Adipocyte (in vitro differentiated cells): ENCODE data around the gene CD101.

ENCODE experiments used
- DNase-seq: peaks from one replicate; pipeline ENCODE4 v3.0.0-alpha.2; 2015; ENCODE audit warnings: low read depth
- H3K27me3 ChIP-seq: replicated peaks from 2 replicates; pipeline ENCODE4 v1.7.0; 2013; ENCODE audit warnings: mild to moderate bottlenecking, low read length, moderate library complexity; ENCODE audit not compliant: control insufficient read depth, insufficient read depth
- H3K36me3 ChIP-seq: 2 replicates; pipeline ENCODE4 v1.7.0; 2013; ENCODE audit warnings: low read length, mild to moderate bottlenecking, moderate library complexity; ENCODE audit not compliant: control insufficient read depth, insufficient read depth, severe bottlenecking
- H3K4me1 ChIP-seq: 2 replicates; pipeline ENCODE4 v1.7.0; 2013; ENCODE audit warnings: mild to moderate bottlenecking, low read length, moderate library complexity; ENCODE audit not compliant: control insufficient read depth, insufficient read depth
- H3K4me3 ChIP-seq: 2 replicates; pipeline ENCODE4 v1.7.0; 2013; ENCODE audit warnings: mild to moderate bottlenecking, low read length, moderate library complexity
- H3K9ac ChIP-seq: 2 replicates; pipeline ENCODE4 v1.7.0; 2013; ENCODE audit warnings: mild to moderate bottlenecking, low read length, moderate library complexity
- H3K9me3 ChIP-seq: 2 replicates; pipeline ENCODE4 v1.7.0; 2013; ENCODE audit warnings: mild to moderate bottlenecking, low read length, moderate library complexity; ENCODE audit not compliant: control insufficient read depth

CD101 gene

DNA sequence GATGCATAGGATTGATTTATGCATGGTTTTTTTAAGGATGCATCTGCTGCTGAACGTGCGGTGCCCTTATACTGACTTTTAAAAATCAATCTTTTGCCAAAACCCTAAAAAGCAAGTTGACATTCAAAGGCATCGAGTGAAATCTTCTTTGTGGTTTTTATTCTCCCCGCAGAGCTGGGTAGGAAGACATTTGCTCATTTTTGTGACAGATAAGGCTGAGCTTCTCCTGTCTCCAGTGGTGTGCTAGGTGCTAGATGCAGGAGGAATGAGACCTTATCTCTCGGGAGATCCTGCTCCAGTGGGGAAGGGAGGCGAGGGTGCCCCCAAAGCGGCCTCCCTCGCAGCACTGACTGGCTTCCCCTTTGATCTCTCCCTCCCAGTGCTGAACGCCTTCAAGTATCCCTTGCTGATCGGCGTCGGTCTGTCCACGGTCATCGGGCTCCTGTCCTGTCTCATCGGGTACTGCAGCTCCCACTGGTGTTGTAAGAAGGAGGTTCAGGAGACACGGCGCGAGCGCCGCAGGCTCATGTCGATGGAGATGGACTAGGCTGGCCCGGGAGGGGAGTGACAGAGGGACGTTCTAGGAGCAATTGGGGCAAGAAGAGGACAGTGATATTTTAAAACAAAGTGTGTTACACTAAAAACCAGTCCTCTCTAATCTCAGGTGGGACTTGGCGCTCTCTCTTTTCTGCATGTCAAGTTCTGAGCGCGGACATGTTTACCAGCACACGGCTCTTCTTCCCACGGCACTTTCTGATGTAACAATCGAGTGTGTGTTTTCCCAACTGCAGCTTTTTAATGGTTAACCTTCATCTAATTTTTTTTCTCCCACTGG, 14.9 kb upstream of the CD101 start:
- H3K36me3 ChIP-seq: no peaks in the 10 kb centered on the region
- H3K27me3 ChIP-seq: no peaks in the 10 kb centered on the region
- DNase-seq: no peak
- no peak overlapping the region for H3K9ac ChIP-seq
- H3K9me3 ChIP-seq: no peaks in the 10 kb centered on the region
- H3K4me3 ChIP-seq: no peak overlapping the region
- H3K4me1 ChIP-seq: peaks cover 44% of the 10 kb centered on the region

DNA sequence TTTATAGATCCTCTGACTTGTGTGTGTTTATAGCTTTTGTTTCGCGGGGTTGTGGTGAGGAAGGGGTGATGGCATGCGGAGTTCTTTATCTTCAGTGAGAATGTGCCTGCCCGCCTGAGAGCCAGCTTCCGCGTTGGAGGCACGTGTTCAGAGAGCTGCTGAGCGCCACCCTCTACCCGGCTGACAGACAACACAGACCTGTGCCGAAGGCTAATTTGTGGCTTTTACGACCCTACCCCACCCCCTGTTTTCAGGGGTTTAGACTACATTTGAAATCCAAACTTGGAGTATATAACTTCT, 14.4 kb upstream of the CD101 start:
- H3K4me1 ChIP-seq: peaks cover 44% of the 10 kb centered on the region
- no peak overlapping the region for H3K9ac ChIP-seq
- no peaks in the 10 kb centered on the region for H3K9me3 ChIP-seq
- no peak overlapping the region for H3K4me3 ChIP-seq
- no peaks in the 10 kb centered on the region for H3K36me3 ChIP-seq
- no peak for DNase-seq
- H3K27me3 ChIP-seq: no peaks in the 10 kb centered on the region

DNA sequence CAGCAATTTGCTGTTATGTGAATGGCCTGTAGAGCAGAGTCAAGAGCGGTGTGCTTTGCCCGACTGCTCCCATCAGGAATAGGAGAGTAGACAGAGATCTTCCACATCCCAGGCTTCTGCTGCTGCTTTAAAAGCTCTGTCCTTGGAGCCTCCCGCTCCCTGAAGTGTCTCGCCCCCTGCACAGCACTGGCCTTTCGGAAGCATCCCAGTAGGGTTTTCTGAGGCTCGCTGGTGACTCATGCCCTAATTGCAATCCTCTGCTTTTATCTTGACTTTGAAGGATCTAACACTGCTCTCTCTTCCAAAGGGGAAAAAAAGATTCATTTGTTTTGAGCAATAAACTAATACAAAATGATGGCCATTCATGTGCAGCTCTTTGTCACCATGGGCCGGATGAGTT, 13.3 kb upstream of the CD101 start:
- Histone ChIP-seq H3K36me3 (no peaks in the 10 kb centered on the region), H3K9ac (no peak overlapping the region), H3K4me3 (no peak overlapping the region), H3K27me3 (no peaks in the 10 kb centered on the region), H3K9me3 (no peaks in the 10 kb centered on the region), H3K4me1 (peaks cover 41% of the 10 kb centered on the region)
- DNase-seq: no peak

DNA sequence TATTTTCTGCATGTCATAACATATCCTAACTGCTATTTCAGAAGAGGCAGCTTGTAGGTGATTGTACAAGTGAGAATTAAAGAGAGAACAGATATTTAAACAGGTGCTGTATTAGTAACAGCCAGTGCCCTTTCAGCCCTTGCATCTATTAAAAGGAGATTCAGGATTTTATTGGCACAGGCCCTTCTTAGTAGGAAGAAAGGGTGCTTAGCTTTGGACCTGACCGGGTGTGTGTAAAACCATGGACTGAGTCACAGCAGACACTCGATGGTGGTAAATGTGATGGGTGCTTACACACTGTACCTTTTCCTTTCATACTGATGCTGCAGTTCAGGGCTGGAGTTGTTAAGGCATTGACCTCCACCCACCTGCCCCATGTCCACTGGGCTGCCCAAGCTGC, 12.7 kb upstream of the CD101 start:
- Histone ChIP-seq H3K9ac (no peak overlapping the region), H3K27me3 (no peaks in the 10 kb centered on the region), H3K4me3 (no peak overlapping the region), H3K9me3 (no peaks in the 10 kb centered on the region), H3K4me1 (peaks cover 36% of the 10 kb centered on the region), H3K36me3 (no peaks in the 10 kb centered on the region)
- no peak for DNase-seq

DNA sequence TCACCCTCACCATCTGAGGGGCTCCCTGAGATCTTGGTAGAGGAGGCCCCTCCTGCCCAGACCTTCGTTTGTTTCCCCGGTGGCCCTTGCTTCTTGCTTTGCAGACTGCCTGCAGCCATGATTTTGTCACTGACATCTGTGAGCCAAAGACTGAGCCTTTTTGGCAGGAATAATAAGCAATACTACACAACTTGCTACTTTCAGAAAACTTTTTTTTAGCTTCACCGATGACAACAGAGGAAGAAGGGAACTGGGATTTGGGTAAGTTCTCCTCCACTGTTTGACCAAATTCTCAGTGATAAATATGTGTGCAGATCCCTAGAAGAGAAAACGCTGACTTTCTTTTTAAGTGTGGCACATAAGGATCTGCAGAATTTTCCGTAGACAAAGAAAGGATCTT, 11.7 kb upstream of the CD101 start:
- no peaks in the 10 kb centered on the region for H3K36me3 ChIP-seq
- no peaks in the 10 kb centered on the region for H3K9me3 ChIP-seq
- H3K27me3 ChIP-seq: no peaks in the 10 kb centered on the region
- H3K4me1 ChIP-seq: peaks cover 35% of the 10 kb centered on the region
- H3K4me3 ChIP-seq: no peak overlapping the region
- H3K9ac ChIP-seq: peak overlapping the region; percentile 32
- no peak for DNase-seq

DNA sequence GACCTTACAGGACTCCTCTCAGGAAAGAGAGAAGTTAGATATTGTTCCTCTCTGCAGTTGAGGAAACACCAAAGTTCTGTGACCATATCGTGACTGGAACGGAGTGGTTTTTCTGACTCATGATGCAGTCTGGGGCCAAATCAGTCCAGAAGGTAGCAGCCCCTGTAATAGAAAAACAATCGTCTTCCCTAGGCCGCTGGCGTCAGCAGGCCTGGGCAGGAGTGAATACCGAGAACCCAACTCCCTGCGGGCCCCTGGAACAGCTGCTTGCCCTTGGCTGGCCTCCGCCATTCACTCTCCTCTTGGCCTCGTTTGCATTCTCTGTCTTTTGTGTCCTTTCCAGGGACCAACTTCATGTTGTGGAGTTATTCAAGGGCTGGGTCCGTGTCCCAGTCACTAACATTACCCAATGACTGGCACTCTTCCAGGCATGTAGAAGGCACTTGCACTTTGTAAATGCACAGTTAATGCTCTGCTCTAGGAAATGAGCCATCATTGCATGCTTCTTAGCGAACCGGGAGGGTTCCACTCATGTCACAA, 10.9 kb upstream of the CD101 start:
- H3K4me3 ChIP-seq: peak overlapping the region; percentile 43
- no peaks in the 10 kb centered on the region for H3K36me3 ChIP-seq
- peaks cover 35% of the 10 kb centered on the region for H3K4me1 ChIP-seq
- H3K27me3 ChIP-seq: no peaks in the 10 kb centered on the region
- no peaks in the 10 kb centered on the region for H3K9me3 ChIP-seq
- H3K9ac ChIP-seq: peak overlapping the region; percentile 32
- peak; percentile 25 for DNase-seq

DNA sequence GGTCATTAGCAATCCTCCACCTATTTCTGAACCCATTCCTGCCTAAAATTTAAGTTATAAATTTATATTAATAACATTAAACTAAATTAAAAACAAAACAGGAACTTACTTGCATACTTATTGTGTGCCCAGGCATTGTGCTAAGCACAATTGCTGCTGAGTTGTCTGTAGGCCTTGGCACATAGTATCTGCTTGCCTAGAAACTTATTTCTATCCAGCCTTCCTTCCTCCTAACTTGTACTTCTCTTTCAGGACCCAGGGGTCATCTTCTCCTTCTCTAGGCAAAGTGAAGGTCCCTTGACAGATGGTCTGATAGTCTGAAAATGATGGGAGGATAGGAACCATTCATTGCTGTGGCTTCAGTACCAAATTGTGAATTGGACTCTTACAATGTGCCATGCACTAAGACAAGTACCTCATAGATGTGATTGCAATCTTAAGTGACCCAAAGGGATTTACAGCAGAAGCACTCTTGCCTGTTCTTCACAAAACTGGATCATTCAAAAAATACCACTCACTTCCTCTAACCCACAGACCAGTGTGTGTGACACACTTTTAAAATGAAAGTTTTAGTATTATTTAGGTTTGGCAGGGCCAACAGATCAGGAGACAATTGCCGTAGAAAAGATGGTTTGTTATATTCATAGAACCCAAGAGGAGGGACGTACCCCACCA, 10.3 kb upstream of the CD101 start:
- no peak for DNase-seq
- Histone ChIP-seq H3K27me3 (no peaks in the 10 kb centered on the region), H3K4me1 (peaks cover 35% of the 10 kb centered on the region), H3K4me3 (no peak overlapping the region), H3K9me3 (no peaks in the 10 kb centered on the region), H3K36me3 (no peaks in the 10 kb centered on the region), H3K9ac (no peak overlapping the region)

DNA sequence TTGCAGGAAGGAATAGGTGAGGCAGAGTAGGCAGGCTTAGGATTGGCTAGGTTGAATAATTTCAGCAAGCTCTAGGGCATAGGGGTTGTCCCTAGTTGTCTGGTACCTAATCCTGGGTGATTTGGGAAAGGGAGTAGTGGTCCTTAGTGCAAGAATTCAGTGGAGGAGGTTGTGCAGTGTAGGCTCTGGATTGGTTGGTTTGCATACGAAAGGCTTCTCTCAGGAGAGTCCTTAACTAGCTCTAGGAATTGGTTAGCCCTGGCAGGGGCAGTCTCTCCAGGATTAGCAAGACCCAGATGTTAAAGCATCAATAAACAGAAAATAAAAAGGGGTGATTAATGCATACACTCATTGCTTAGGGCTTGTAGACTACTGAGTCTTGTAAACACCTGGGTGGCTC, 9.6 kb upstream of the CD101 start:
- Histone ChIP-seq H3K36me3 (no peaks in the 10 kb centered on the region), H3K27me3 (no peaks in the 10 kb centered on the region), H3K4me1 (peaks cover 37% of the 10 kb centered on the region), H3K9me3 (no peaks in the 10 kb centered on the region), H3K9ac (no peak overlapping the region), H3K4me3 (no peak overlapping the region)
- DNase-seq: no peak

DNA sequence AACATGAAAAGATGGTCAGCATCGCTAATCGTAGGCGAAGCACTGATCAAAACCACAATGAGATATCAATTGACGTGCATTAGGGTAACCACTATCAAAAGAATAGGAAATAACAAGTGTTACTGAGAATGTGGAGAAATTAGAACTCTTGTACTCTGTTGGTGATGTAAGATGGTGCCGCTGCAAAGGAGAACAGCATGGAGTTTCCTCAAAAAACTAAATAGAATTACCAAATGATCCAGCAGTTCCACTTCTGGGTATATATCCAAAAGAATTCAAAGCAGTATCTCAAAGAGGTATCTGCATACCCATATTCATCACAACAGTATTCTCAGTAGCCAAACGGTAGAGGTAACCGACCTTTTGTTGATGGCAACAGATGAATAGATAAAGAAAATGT, 8.3 kb upstream of the CD101 start:
- Histone ChIP-seq H3K9ac (no peak overlapping the region), H3K36me3 (no peaks in the 10 kb centered on the region), H3K9me3 (no peaks in the 10 kb centered on the region), H3K4me1 (peaks cover 43% of the 10 kb centered on the region), H3K27me3 (no peaks in the 10 kb centered on the region), H3K4me3 (no peak overlapping the region)
- no peak for DNase-seq

DNA sequence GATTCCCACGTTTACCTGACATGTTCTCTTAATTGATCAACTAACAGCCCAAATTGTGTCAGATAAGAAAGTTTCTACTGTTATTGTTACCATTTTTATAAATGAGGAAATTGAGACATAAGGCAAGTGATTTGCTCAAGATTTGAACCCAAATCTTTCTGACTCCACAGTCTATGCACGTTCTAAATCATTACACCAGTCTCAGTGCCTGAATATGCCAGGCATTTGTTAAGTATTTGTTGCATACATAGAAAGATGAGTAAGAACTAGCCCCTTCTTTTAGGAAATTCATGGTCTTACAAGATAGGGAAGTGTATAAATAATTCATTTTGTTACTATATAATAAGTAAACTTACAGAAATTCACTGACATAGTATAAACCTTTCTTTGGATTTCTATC, 7.1 kb upstream of the CD101 start:
- H3K27me3 ChIP-seq: no peaks in the 10 kb centered on the region
- no peak overlapping the region for H3K4me3 ChIP-seq
- no peak overlapping the region for H3K9ac ChIP-seq
- no peak for DNase-seq
- no peaks in the 10 kb centered on the region for H3K9me3 ChIP-seq
- H3K4me1 ChIP-seq: peaks cover 32% of the 10 kb centered on the region
- H3K36me3 ChIP-seq: no peaks in the 10 kb centered on the region

DNA sequence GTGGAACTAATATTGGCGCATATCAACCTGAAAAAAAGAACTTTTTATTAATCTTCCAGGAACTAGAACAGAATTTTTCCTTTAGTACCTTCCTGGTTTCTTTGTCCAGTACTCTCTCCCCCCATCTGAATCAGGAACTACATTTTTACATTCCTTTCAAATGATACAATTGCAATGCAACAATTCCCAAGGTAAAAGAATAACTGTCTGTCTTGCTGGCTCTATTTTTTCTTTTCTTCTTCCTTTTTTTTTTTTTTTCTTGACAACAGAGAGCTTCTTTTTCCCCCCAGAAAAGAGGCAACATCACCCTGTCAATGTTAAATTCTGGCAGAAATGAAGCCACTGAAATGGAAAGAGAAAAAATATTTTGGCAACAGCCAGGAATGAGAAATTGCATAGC, 4.5 kb upstream of the CD101 start:
- peak; percentile 22 for DNase-seq
- Histone ChIP-seq H3K27me3 (no peaks in the 10 kb centered on the region), H3K36me3 (no peaks in the 10 kb centered on the region), H3K4me3 (no peak overlapping the region), H3K9ac (no peak overlapping the region), H3K9me3 (no peaks in the 10 kb centered on the region), H3K4me1 (peaks cover 13% of the 10 kb centered on the region)
